PC-3 (cell line): Measurements from ENCODE around the gene RRAGD. TPM values are rescaled to one million over a fixed set of nuclear protein-coding genes. Genes with fewer than 3 reads are reported as not detected.
A peak's percentile ranks its signal among the peaks of the same experiment; 100 is the strongest.

Experiments
- ATAC-seq: fragments of 200-7000 bp; cut with Tn5 transposase; 2 replicates; pipeline ENCODE4 v1.9.1; 2020; ENCODE audit warnings: mild to moderate bottlenecking, moderate library complexity
- BruUV-seq: library from RNA; stranded (reverse); fragments of 400-500 nt; replicated peaks from 2 replicates; lab custom pipeline; 2021; lab: Mats Ljungman, UMichigan
- CTCF ChIA-PET: fragments of 300-600 bp; sonication (Branson Sonifier 250); formaldehyde crosslinking; loops from one replicate; lab custom pipeline; 2022; ENCODE audit warnings: antibody characterized with exemption; lab: Charles Lee
- POLR2A ChIA-PET: fragments of 300-600 bp; sonication (Branson Sonifier 250); formaldehyde crosslinking; loops from one replicate; lab custom pipeline; 2022; ENCODE audit warnings: antibody characterized with exemption; ENCODE audit not compliant: unreplicated experiment; lab: Charles Lee
- DNase-seq: peaks from one replicate; pipeline ENCODE4 v3.0.0-alpha.2; 2015
- H2AFZ ChIP-seq: fragments of 300-600 bp; sonication (generic); 2 replicates; pipeline ENCODE4 v1.6.0; 2016; ENCODE audit warnings: antibody characterized with exemption, low read length
- H3F3A ChIP-seq: fragments of 300-600 bp; sonication (generic); one replicate; pipeline ENCODE4 v1.6.0; 2017; ENCODE audit warnings: antibody characterized with exemption, low read length, control low read depth, mild to moderate bottlenecking; ENCODE audit not compliant: unreplicated experiment
- H3K27ac ChIP-seq: fragments of 300-600 bp; sonication (generic); 2 replicates; pipeline ENCODE4 v1.5.1; 2016; ENCODE audit warnings: mild to moderate bottlenecking, low read length
- H3K27me3 ChIP-seq: fragments of 300-600 bp; sonication (generic); 2 replicates; pipeline ENCODE4 v1.6.1; 2016; ENCODE audit warnings: low read length, mixed read lengths
- H3K36me3 ChIP-seq: fragments of 300-600 bp; sonication (generic); 2 replicates; pipeline ENCODE4 v1.6.1; 2016; ENCODE audit warnings: low read depth, mixed run types, low read length, mixed read lengths
- H3K4me1 ChIP-seq: fragments of 300-600 bp; sonication (generic); 2 replicates; pipeline ENCODE4 v1.5.1; 2016; ENCODE audit warnings: low read length; ENCODE audit not compliant: insufficient read depth
- H3K4me2 ChIP-seq: fragments of 300-600 bp; sonication (generic); 2 replicates; pipeline ENCODE4 v1.6.0; 2016; ENCODE audit warnings: low read length
- H3K4me3 ChIP-seq: fragments of 300-600 bp; sonication (generic); 2 replicates; pipeline ENCODE4 v1.5.1; 2016; ENCODE audit warnings: mild to moderate bottlenecking, low read length, mixed read lengths
- H3K79me2 ChIP-seq: fragments of 300-600 bp; sonication (generic); 2 replicates; pipeline ENCODE4 v1.6.1; 2017; ENCODE audit warnings: low read length, mixed read lengths
- H3K9ac ChIP-seq: fragments of 300-600 bp; sonication (generic); 2 replicates; pipeline ENCODE4 v1.6.0; 2016; ENCODE audit warnings: mild to moderate bottlenecking, low read length
- H3K9me2 ChIP-seq: fragments of 300-600 bp; sonication (generic); replicated peaks from 2 replicates; pipeline ENCODE4 v1.6.1; 2016; ENCODE audit warnings: mixed run types, low read length, mixed read lengths
- H3K9me3 ChIP-seq: fragments of 300-600 bp; sonication (generic); 2 replicates; pipeline ENCODE4 v1.6.1; 2016; ENCODE audit warnings: low read length, mixed read lengths
- H4K20me1 ChIP-seq: fragments of 300-600 bp; sonication (generic); 2 replicates; pipeline ENCODE4 v1.6.1; 2016; ENCODE audit warnings: low read length, mixed read lengths
- EZH2 ChIP-seq: fragments of 300-600 bp; sonication (generic); IDR thresholded peaks from one replicate; pipeline ENCODE4 v1.6.1; 2017; ENCODE audit warnings: antibody characterized with exemption, mild to moderate bottlenecking, low read length; ENCODE audit not compliant: unreplicated experiment
- EZH2phosphoT487 ChIP-seq: fragments of 300-600 bp; sonication (generic); IDR thresholded peaks from 2 replicates; pipeline ENCODE4 v1.6.1; 2018; ENCODE audit warnings: mild to moderate bottlenecking, antibody characterized with exemption, low read length, borderline replicate concordance
- intact Hi-C: fragments of 100-400 bp; cut with micrococcal nuclease; formaldehyde crosslinking; loops from 2 replicates; pipeline ENCODE4 v1.9.0; 2023
- total RNA-seq: library from RNA; depleted of rRNA; stranded (reverse); fragments of >200 nt; gene quantifications from 2 replicates; pipeline ENCODE4 v1.2.3, GENCODE V29; 2014
- TF ChIP-seq, protein P1 (sequence below): fragments of 300-600 bp; sonication (generic); conservative IDR thresholded peaks from 2 replicates; pipeline ENCODE4 v1.5.1; 2017; ENCODE audit warnings: antibody characterized with exemption, low read depth, mild to moderate bottlenecking, low read length

The RRAGD gene
- total RNA-seq, 1 experiment from 2014 or later: 0.62 TPM

- DNase-seq (peak; percentile 50), ATAC-seq (no peak; the same call in none of the 2 replicates)
- Histone ChIP-seq H3F3A (no peaks in the 10 kb centered on the region), H3K79me2 (no peaks in the 10 kb centered on the region), H3K9me2 (no peaks in the 10 kb centered on the region), H3K4me2 (no peak overlapping the region), H3K27ac (no peak overlapping the region), H2AFZ (no peak overlapping the region), H3K36me3 (no peaks in the 10 kb centered on the region; the same call in 1 of the 2 replicates), H3K27me3 (no peaks in the 10 kb centered on the region), H3K4me1 (no peaks in the 10 kb centered on the region), H4K20me1 (no peaks in the 10 kb centered on the region), H3K4me3 (no peak overlapping the region), H3K9me3 (no peaks in the 10 kb centered on the region), H3K9ac (no peak overlapping the region)
- CTCF ChIA-PET: no interaction called here
- POLR2A ChIA-PET: no interaction called here
- TF ChIP-seq EZH2 (no peak), EZH2phosphoT487 (no peak)
- TF ChIP-seq, protein P1, sequence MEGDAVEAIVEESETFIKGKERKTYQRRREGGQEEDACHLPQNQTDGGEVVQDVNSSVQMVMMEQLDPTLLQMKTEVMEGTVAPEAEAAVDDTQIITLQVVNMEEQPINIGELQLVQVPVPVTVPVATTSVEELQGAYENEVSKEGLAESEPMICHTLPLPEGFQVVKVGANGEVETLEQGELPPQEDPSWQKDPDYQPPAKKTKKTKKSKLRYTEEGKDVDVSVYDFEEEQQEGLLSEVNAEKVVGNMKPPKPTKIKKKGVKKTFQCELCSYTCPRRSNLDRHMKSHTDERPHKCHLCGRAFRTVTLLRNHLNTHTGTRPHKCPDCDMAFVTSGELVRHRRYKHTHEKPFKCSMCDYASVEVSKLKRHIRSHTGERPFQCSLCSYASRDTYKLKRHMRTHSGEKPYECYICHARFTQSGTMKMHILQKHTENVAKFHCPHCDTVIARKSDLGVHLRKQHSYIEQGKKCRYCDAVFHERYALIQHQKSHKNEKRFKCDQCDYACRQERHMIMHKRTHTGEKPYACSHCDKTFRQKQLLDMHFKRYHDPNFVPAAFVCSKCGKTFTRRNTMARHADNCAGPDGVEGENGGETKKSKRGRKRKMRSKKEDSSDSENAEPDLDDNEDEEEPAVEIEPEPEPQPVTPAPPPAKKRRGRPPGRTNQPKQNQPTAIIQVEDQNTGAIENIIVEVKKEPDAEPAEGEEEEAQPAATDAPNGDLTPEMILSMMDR: peak; percentile 34; the same call in 1 of the 2 replicates
- BruUV-seq: no TSS peak
- intact Hi-C loops: no loop called here
These were observed 36.4 kb downstream of the RRAGD start for GRCh38 chr6:89375427-89376267.

GRCh38 chr6:89372506-89372901, 39.6 kb downstream of the RRAGD start:
- no peaks in the 10 kb centered on the region; the same call in 1 of the 2 replicates for H3K36me3 ChIP-seq
- no peak for ATAC-seq
- BruUV-seq: no TSS peak
- H3K27ac ChIP-seq: no peak overlapping the region
- no peak overlapping the region for H2AFZ ChIP-seq
- H3F3A ChIP-seq: no peaks in the 10 kb centered on the region
- no peaks in the 10 kb centered on the region for H3K9me2 ChIP-seq
- H3K27me3 ChIP-seq: no peaks in the 10 kb centered on the region
- ChIA-PET CTCF (interaction anchor here (1.0 kb wide), 1 partner anchor 13 kb away, joined by 3 read pairs; no protein-coding TSS in a partner anchor), POLR2A (no interaction called here)
- TF ChIP-seq EZH2phosphoT487 (no peak), EZH2 (no peak)
- TF ChIP-seq, protein P1: no peak
- H4K20me1 ChIP-seq: no peaks in the 10 kb centered on the region
- H3K9ac ChIP-seq: no peak overlapping the region
- no peak for DNase-seq
- no peak overlapping the region for H3K4me2 ChIP-seq
- peaks cover 5% of the 10 kb centered on the region for H3K4me1 ChIP-seq
- H3K9me3 ChIP-seq: no peaks in the 10 kb centered on the region
- H3K79me2 ChIP-seq: no peaks in the 10 kb centered on the region
- intact Hi-C loops: loop anchor here (5.0 kb wide), 1 partner anchor 225 kb away; no protein-coding TSS in a partner anchor
- no peak overlapping the region for H3K4me3 ChIP-seq
